GM12878 (cell line): ENCODE data around the gene ARHGAP15. TPM values are rescaled to one million over a fixed set of nuclear protein-coding genes. Genes with fewer than 3 reads are reported as not detected.
A peak's percentile ranks its signal among the peaks of the same experiment; 100 is the strongest.

Source experiments
- ATF7 ChIP-seq: fragments of 450-650 bp; IDR thresholded peaks from 2 replicates; pipeline ENCODE4 v1.6.1; 2016; ENCODE audit warnings: low read depth, mild to moderate bottlenecking
- CBX3 ChIP-seq: fragments of 200-600 bp; sonication (generic); IDR thresholded peaks from 2 replicates; pipeline ENCODE4 v1.6.1; 2016; ENCODE audit warnings: low read depth, borderline replicate concordance
- CBX5 ChIP-seq: sonication (generic); IDR thresholded peaks from 2 replicates; pipeline ENCODE4 v1.6.1; 2016; ENCODE audit warnings: low read depth, moderate library complexity, mild to moderate bottlenecking, inconsistent platforms
- CEBPZ ChIP-seq: fragments of 150-350 bp; IDR thresholded peaks from 2 replicates; pipeline ENCODE4 v1.6.1; 2016; ENCODE audit warnings: low read depth, low read length
- EP300 ChIP-seq, 2 experiments: fragments of 150-350 bp in 1 of 2; IDR thresholded peaks; 2 replicates each; pipeline ENCODE4 v1.6.1; 2011 to 2012; ENCODE audit warnings: low read depth in 2 of 2, low read length in 2 of 2, borderline replicate concordance in 1 of 2, improper control_type of control experiment in 1 of 2, inconsistent platforms in 1 of 2; ENCODE audit not compliant: control insufficient read depth in 1 of 2
- ETV6 ChIP-seq, 2 experiments: fragments of 450-650 bp in 1 of 2; IDR thresholded peaks in 1 of 2; conservative IDR thresholded peaks in 1 of 2; 2 replicates each; pipeline ENCODE4 v1.6.1; 2014; ENCODE audit warnings: antibody characterized with exemption in 1 of 2, borderline replicate concordance in 1 of 2, low read depth in 1 of 2, mild to moderate bottlenecking in 1 of 2, moderate library complexity in 1 of 2
- FOS ChIP-seq: IDR thresholded peaks from 3 replicates; pipeline ENCODE4 v1.6.1; 2011; ENCODE audit warnings: borderline replicate concordance; ENCODE audit not compliant: insufficient read length; ENCODE audit errors: extremely low read depth
- FOXM1 ChIP-seq: IDR thresholded peaks from 2 replicates; pipeline ENCODE4 v1.6.1; 2012; ENCODE audit warnings: low read depth, mild to moderate bottlenecking, inconsistent platforms, low read length, moderate library complexity
- IRF3 ChIP-seq: fragments of 450-650 bp; IDR thresholded peaks from 2 replicates; pipeline ENCODE4 v1.6.1; 2014; ENCODE audit warnings: mild to moderate bottlenecking
- IRF4 ChIP-seq: IDR thresholded peaks from 2 replicates; pipeline ENCODE4 v1.6.1; 2011; ENCODE audit warnings: low read depth, low read length
- MTA2 ChIP-seq: fragments of 450-650 bp; IDR thresholded peaks from 2 replicates; pipeline ENCODE4 v1.6.1; 2016; ENCODE audit warnings: low read depth, mild to moderate bottlenecking, moderate library complexity
- NBN ChIP-seq: fragments of 450-650 bp; IDR thresholded peaks from 2 replicates; pipeline ENCODE4 v1.6.1; 2016
- NFIC ChIP-seq: IDR thresholded peaks from 2 replicates; pipeline ENCODE4 v1.6.1; 2012; ENCODE audit warnings: low read depth, mild to moderate bottlenecking, inconsistent platforms, low read length, moderate library complexity
- POLR2AphosphoS5 ChIP-seq: IDR thresholded peaks from 2 replicates; pipeline ENCODE4 v1.6.1; 2011; ENCODE audit warnings: mild to moderate bottlenecking, low read length, inconsistent platforms
- RB1 ChIP-seq: fragments of 450-650 bp; formaldehyde crosslinking; IDR thresholded peaks from 2 replicates; pipeline ENCODE4 v1.6.1; 2017; ENCODE audit warnings: mild to moderate bottlenecking, borderline replicate concordance
- SIN3A ChIP-seq: IDR thresholded peaks from 2 replicates; pipeline ENCODE4 v1.6.1; 2012; ENCODE audit warnings: low read depth, low read length, improper control_type of control experiment
- SMAD5 ChIP-seq: IDR thresholded peaks from 2 replicates; pipeline ENCODE4 v1.6.1; 2016; ENCODE audit warnings: antibody characterized with exemption, low read depth
- SMARCA5 ChIP-seq: fragments of 450-650 bp; IDR thresholded peaks from 2 replicates; pipeline ENCODE4 v1.6.1; 2017; ENCODE audit warnings: mild to moderate bottlenecking
- TARDBP ChIP-seq: IDR thresholded peaks from 2 replicates; pipeline ENCODE4 v1.6.1; 2016; ENCODE audit warnings: borderline replicate concordance
- TCF3 ChIP-seq: IDR thresholded peaks from 2 replicates; pipeline ENCODE4 v1.6.1; 2012; ENCODE audit warnings: low read depth, mild to moderate bottlenecking, low read length, borderline replicate concordance; ENCODE audit not compliant: insufficient read depth
- YBX1 ChIP-seq: fragments of 450-650 bp; IDR thresholded peaks from 2 replicates; pipeline ENCODE4 v1.6.1; 2016; ENCODE audit warnings: antibody characterized with exemption
- ZNF24 ChIP-seq: fragments of 450-650 bp; IDR thresholded peaks from 2 replicates; pipeline ENCODE4 v1.6.1; 2017; ENCODE audit warnings: antibody characterized with exemption, mild to moderate bottlenecking
- polyA plus RNA-seq, 11 experiments: library from polyadenylated mRNA; depleted of rRNA in 4 of 11; unstranded in 6 of 11; stranded (reverse) in 5 of 11; fragments of >200 nt; fragmentation: Nextera tagmentation in 4 of 11; fragmentation: Illumina TruSeq in 1 of 11; extraction: Ambion mirVana in 4 of 11; extraction: Trizol in 1 of 11; gene quantifications; 1 replicate in 1 of 11; 2 replicates in 10 of 11; pipeline versions ENCODE4 v1.2.1 to v1.2.3, GENCODE V29; 2011 to 2016; ENCODE audit warnings: inconsistent platforms in 2 of 11, missing spikeins in 2 of 11, low read depth in 1 of 11
- total RNA-seq, 4 experiments: library from RNA; depleted of rRNA in 3 of 4; stranded (reverse); fragments of >200 nt in 3 of 4; fragmentation: Illumina TruSeq in 1 of 4; extraction: Trizol in 1 of 4; gene quantifications; 2 replicates each; pipeline versions ENCODE4 v1.2.1 to v1.2.3, GENCODE V29; 2013 to 2021
- TF ChIP-seq, protein P1 (sequence below): IDR thresholded peaks from 2 replicates; pipeline ENCODE4 v1.6.1; 2012; ENCODE audit warnings: mild to moderate bottlenecking, low read depth, low read length

The ARHGAP15 gene
- total and polyA plus RNA-seq, 10 of the 15 experiments (the other 5 are each of a cell fraction or from before 2014, with no cell fraction given) = 38.0 to 92.6 (median 66.7) TPM

DNA sequence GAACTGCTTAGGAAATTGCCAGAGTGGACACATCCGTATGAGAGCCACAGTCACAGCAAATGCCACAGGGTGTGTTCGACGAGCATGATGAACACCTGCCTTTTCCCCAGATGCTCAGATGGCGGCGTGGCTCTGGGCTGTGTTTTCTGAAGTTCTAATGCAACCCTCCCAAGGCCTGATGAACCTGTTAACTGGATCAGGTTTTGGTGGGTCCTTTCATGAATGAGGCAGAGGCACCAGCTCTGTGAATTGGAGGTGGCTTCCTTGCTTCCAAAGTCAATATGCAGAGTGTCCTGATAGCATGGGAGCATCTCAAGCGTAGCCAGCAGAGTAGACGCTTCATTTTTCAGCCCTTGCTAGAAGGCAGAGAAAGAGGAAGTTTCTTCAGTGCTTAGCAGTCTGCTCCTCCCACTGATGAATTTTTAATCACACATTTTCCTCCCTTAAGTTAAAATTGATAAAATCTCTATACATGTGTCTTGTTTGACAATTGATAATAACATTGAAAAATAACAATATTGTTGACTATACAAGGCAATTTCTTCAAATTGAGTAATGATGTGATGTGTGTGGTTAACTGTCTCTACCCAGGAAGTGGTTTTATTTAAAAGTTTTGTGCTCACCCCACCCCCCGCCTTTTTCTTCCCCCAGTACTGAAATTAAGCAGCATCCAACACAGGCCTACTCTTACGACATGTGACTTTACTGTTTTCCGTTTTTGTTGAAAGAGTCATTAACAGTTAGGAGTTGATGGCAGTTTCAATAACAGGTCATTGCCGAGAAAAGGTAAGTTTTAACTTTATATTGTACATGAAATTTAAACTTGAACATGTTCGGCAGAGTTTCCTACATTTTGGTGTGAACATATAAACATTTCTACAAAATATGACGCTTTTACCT lies at the start of gene ARHGAP15 (continued):
- TF ChIP-seq IRF3 = no peak
- no peak; the same call in 1 of the 2 replicates for TF ChIP-seq CBX5
- no peak; the same call in 1 of the 2 replicates for TF ChIP-seq RB1
- no peak for TF ChIP-seq YBX1
- peak; percentile 88 for TF ChIP-seq POLR2AphosphoS5
- TF ChIP-seq, protein P1, sequence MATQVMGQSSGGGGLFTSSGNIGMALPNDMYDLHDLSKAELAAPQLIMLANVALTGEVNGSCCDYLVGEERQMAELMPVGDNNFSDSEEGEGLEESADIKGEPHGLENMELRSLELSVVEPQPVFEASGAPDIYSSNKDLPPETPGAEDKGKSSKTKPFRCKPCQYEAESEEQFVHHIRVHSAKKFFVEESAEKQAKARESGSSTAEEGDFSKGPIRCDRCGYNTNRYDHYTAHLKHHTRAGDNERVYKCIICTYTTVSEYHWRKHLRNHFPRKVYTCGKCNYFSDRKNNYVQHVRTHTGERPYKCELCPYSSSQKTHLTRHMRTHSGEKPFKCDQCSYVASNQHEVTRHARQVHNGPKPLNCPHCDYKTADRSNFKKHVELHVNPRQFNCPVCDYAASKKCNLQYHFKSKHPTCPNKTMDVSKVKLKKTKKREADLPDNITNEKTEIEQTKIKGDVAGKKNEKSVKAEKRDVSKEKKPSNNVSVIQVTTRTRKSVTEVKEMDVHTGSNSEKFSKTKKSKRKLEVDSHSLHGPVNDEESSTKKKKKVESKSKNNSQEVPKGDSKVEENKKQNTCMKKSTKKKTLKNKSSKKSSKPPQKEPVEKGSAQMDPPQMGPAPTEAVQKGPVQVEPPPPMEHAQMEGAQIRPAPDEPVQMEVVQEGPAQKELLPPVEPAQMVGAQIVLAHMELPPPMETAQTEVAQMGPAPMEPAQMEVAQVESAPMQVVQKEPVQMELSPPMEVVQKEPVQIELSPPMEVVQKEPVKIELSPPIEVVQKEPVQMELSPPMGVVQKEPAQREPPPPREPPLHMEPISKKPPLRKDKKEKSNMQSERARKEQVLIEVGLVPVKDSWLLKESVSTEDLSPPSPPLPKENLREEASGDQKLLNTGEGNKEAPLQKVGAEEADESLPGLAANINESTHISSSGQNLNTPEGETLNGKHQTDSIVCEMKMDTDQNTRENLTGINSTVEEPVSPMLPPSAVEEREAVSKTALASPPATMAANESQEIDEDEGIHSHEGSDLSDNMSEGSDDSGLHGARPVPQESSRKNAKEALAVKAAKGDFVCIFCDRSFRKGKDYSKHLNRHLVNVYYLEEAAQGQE = 0 out of 2 replicates have a peak, but pooled peaks have one; percentile 11
- TF ChIP-seq SMAD5 = no peak
- TF ChIP-seq FOS = no peak
- TF ChIP-seq TCF3 = peak; percentile 88
- no peak for TF ChIP-seq ZNF24
- 0 out of 2 replicates have a peak, but pooled peaks have one; percentile 29 for TF ChIP-seq TARDBP
- no peak for TF ChIP-seq CBX3
- peak; percentile 85 for TF ChIP-seq NBN
- TF ChIP-seq SMARCA5 = peak; percentile 64
- peak; percentile 94 for TF ChIP-seq NFIC
- peak; percentile 93 for TF ChIP-seq ATF7
- peak in 1 of 2 experiments; percentile 66; a peak in 1 of 4 replicates for TF ChIP-seq ETV6 (conservative IDR thresholded peaks at IDR 0.05 in 1 of 2, IDR thresholded peaks at IDR 0.05 in 1 of 2; ENCODE audit: borderline replicate concordance in 1 of 2, low read depth in 1 of 2)
- peak; percentile 85; the same call in 1 of the 2 replicates for TF ChIP-seq FOXM1
- peak; percentile 82 for TF ChIP-seq MTA2
- TF ChIP-seq SIN3A = peak; percentile 72; the same call in 1 of the 2 replicates
- peak; percentile 44 to 71; a peak in 3 of 4 replicates for TF ChIP-seq EP300 (IDR thresholded peaks at IDR 0.05; ENCODE audit: borderline replicate concordance in 1 of 2, control insufficient read depth in 1 of 2, low read depth in 2 of 2, low read length in 2 of 2)
- no peak for TF ChIP-seq CEBPZ
- TF ChIP-seq IRF4 = peak; percentile 58; the same call in 1 of the 2 replicates
